ENCODE data around the gene DNAJC12.
"Not testable (repeated sequence)": the region's sequence is repeated elsewhere in the genome, so short reads cannot be mapped to it uniquely, and the experiment has no call there.

DNAJC12 gene

GRCh38 chr10:67790534-67791408, 47.2 kb downstream of the DNAJC12 start:
- no peak for DNase-seq

- no peak for DNase-seq
These were observed 48.2 kb downstream of the DNAJC12 start for GRCh38 chr10:67789769-67790168.

GRCh38 chr10:67788028-67788886, 49.7 kb downstream of the DNAJC12 start:
- no peak for DNase-seq

DNA sequence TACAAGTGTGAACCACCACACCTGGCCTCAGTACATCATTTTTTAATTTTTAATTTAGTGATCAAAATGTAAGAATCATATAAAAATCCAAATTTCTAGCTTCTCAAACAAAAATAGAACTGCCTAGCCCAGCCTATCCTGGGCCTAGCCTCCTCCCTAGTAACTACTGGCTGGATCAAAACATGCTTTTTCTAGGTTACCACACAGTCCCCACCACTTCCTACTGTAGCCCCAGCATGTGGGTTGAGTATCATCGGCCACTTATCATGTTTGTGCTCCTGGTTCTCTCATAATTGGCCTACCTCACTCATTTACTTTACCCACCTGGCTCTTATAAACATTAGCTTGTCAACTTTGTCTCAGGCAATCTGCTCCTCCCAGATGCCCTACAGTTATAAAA, 52.9 kb downstream of the DNAJC12 start:
- peak; percentile 66 for DNase-seq

DNA sequence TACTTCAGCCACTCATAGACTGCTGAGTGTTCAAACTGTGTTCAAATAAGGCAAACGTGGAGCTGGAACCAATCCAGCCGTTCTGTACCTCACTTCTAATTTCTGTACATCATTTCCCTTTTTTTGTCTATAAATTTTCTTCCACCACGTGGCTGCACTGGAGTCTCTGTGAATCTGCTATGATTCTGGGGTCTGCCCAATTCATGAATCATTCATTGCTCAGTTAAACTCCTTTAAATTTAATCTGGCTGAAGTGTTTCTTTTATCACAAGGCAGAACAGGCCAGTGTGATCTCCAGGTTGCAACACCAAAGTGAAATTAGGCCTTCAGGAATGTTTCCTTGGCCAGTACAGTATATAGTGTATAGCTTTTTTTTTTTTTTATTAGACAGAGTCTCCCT, 53.5 kb downstream of the DNAJC12 start:
- DNase-seq: peak; percentile 18

GRCh38 chr10:67783606-67784294, 54.2 kb downstream of the DNAJC12 start:
- DNase-seq: no peak

GRCh38 chr10:67782530-67782929, 55.5 kb downstream of the DNAJC12 start:
- no peak for DNase-seq

DNA sequence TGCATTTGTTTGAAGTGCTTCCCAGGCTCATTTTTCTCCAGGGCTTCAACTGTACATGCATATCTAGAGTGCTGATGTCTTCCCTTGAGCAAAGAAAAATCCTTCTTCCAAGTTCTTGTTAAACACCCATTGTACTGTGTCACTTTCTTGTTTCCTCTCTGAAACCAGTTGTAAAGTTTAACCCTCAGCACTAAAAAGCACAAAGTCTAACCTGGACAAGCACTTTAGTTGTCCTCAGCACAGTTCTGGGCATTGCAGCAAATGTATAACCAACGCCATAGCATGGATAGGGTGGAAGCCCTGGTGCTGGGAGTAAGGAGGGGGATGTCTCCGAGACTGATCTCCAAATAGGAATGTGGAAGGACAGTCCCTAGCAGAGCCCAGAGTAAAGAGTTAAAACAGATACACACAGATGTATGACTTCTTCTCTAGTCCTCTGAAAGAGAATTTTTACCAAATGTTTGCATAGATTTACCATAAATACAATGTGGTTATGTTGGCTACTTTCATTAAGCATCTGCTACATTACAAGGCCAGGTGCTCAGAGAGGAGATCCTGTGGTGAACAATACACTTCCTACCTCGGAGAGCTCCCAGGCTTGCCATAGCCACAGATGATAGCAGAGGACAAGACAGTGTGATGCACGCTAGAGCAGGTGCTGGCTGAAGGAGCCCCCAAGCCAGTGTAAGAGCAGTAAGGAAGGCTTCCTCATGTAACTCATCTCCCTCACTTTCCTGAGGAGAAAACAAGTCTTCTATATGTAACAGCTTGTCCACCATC, 57.0 kb downstream of the DNAJC12 start:
- no peak for DNase-seq

DNA sequence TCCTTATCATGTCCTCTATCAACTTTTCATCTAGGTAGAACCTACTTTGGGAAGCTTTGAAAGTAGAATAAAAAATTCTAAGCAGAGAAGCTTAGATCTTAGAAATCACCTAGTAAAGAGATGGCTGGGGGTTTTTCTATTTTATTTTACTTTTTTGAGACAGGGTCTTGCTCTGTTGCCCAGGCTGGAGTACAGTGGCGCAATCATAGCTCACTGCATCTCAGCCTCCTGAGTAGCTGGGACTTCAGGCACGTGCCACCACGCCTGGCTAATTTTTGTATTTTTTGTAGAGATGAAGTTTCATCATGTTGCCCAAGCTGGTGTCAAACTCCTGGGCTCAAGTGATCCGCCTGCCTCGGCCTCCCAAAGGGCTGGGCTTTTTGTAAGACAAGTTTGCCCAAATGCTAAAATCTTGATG, 57.8 kb downstream of the DNAJC12 start:
- DNase-seq: not testable (repeated sequence)

- peak; percentile 87 for DNase-seq
These were observed 58.4 kb downstream of the DNAJC12 start for GRCh38 chr10:67779465-67780203.

GRCh38 chr10:67776371-67776770, 61.6 kb downstream of the DNAJC12 start:
- DNase-seq: no peak

GRCh38 chr10:67775279-67775678, 62.7 kb downstream of the DNAJC12 start:
- DNase-seq: no peak

GRCh38 chr10:67772894-67773511, 65.0 kb downstream of the DNAJC12 start:
- no peak for DNase-seq

- no peak for DNase-seq
These were observed 65.8 kb downstream of the DNAJC12 start for GRCh38 chr10:67772151-67772550.

GRCh38 chr10:67771200-67771599, 66.8 kb downstream of the DNAJC12 start:
- DNase-seq: no peak

DNA sequence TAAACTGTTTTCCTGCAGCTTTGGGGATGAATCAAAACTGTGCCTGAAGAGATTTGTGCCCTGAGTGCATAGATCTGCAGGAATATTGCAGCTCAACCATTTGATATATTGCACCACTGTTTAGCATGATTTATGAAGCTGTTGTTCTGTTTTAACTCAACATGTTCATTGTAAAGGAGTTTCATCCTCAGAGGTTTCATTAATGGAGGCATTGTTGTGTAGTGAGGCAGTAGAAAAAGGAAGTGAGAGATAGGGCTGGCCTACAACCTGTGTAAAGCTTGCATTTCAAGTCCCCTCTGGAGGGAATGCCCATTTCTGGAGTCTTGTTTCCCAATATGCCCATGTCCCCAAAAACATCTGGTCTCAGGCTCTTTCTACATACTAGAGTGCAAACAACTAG, 67.5 kb downstream of the DNAJC12 start:
- DNase-seq: no peak

GRCh38 chr10:67767244-67767643, 70.7 kb downstream of the DNAJC12 start:
- DNase-seq: no peak

DNA sequence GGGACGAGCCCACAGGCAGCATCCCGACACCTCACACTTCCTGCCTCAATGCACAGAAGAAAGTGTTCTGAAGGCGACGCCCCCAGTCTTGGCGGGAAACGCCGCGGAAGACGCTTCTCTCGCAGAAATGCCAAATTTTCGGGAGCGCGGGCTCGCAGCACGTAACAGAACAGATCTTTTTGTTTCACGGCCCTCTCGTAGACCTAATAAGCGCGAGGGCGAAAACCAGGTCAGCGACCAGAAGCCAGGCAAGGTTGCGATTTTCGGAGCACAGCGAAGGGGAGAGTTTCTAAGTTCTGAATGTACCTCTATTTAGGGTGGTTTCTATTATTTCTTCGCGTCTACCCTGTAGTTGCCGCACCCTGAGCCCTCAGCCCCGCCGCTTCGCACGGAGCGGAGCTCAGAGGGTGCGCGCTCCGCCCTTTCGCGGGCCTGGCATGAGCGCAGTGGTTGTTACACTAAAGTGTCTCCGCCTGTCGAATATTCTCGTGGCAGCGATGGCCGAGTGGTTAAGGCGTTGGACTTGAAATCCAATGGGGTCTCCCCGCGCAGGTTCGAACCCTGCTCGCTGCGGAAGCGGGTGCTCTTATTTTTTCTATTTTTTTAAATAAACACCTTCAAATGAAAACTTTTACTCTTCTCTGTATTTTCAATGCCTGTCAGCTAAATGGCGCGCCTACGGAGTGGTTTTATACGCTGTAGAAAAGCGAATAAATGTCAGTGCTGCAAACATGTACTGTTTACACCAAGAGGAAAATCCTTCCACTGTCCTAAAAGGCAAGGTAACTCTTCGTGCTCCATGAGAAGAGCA, 73.8 kb downstream of the DNAJC12 start:
- DNase-seq: peak; percentile 78

GRCh38 chr10:67763499-67764011, 74.4 kb downstream of the DNAJC12 start:
- peak; percentile 85 for DNase-seq

DNA sequence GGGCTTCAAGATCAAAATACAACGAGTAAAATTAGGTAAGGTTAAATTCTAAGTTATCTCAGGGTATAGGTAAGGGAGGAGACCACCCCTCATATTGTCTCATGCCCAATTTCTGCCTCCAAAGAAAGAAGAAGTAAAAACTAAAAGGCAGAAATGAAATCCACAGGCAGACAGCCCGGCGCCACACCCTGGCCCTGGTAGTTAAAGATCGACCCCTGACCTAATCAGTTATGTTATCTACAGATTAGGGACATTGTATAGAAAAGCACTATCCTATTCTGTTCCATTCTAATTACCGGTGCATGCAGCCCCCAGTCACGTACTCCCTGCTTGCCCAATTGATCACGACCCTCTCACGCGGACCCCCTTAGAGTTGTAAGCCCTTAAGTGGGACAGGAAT, 75.4 kb downstream of the DNAJC12 start:
- DNase-seq: not testable (repeated sequence)

Measured in NCI-H510A treated with DMSO at 0.1 percent for 48 hours (cell line).